Liver (tissue), 9 donors: Measurements from ENCODE around the gene FOXK1. TPM values are rescaled to one million over a fixed set of nuclear protein-coding genes. Genes with fewer than 3 reads are reported as not detected.

Source experiments
- DNase-seq: peaks from one replicate; pipeline ENCODE4 v3.0.0-alpha.2; 2017; ENCODE audit warnings: low spot score
- H3K27ac ChIP-seq, 2 donors: one replicate each; pipeline ENCODE4 v1.7.0; 2013; ENCODE audit warnings: inconsistent platforms in 2 of 2, low read length in 2 of 2, control low read depth in 1 of 2, low read depth in 1 of 2, mild to moderate bottlenecking in 1 of 2
- H3K27me3 ChIP-seq, 4 donors: one replicate each; pipeline versions ENCODE4 v1.6.1 to v1.7.0; 2013; ENCODE audit warnings: low read length in 3 of 4, inconsistent platforms in 1 of 4, mild to moderate bottlenecking in 1 of 4, moderate library complexity in 1 of 4; ENCODE audit not compliant: control insufficient read depth in 4 of 4, insufficient read depth in 4 of 4
- H3K36me3 ChIP-seq, 4 donors: one replicate each; pipeline versions ENCODE4 v1.6.1 to v1.7.0; 2013; ENCODE audit warnings: low read length in 3 of 4, mild to moderate bottlenecking in 3 of 4, low read depth in 1 of 4, moderate library complexity in 1 of 4; ENCODE audit not compliant: control insufficient read depth in 4 of 4, insufficient read depth in 3 of 4
- H3K4me1 ChIP-seq, 4 donors: one replicate each; pipeline versions ENCODE4 v1.6.1 to v1.7.0; 2013; ENCODE audit warnings: low read length in 3 of 4, mild to moderate bottlenecking in 3 of 4, moderate library complexity in 1 of 4; ENCODE audit not compliant: control insufficient read depth in 4 of 4, insufficient read depth in 4 of 4
- H3K4me3 ChIP-seq, 3 donors: one replicate each; pipeline versions ENCODE4 v1.6.1 to v1.7.0; 2013; ENCODE audit warnings: low read length in 3 of 3, control low read depth in 1 of 3, low read depth in 1 of 3, mild to moderate bottlenecking in 1 of 3
- H3K9ac ChIP-seq, 2 donors: one replicate each; pipeline ENCODE4 v1.7.0; 2013; ENCODE audit warnings: low read length in 2 of 2, mild to moderate bottlenecking in 2 of 2, moderate library complexity in 2 of 2, control low read depth in 1 of 2, low read depth in 1 of 2
- H3K9me3 ChIP-seq, 4 donors: one replicate each; pipeline versions ENCODE4 v1.6.1 to v1.7.0; 2013; ENCODE audit warnings: low read length in 3 of 4; ENCODE audit not compliant: control insufficient read depth in 4 of 4
- EGR1 ChIP-seq, 2 donors: IDR thresholded peaks; 2 replicates each; pipeline ENCODE4 v1.6.1; 2016 to 2018; ENCODE audit warnings: antibody characterized with exemption in 2 of 2, low read depth in 2 of 2
- FOXA1 ChIP-seq: IDR thresholded peaks from 2 replicates; pipeline ENCODE4 v1.6.1; 2016; ENCODE audit warnings: antibody characterized with exemption
- FOXA2 ChIP-seq: IDR thresholded peaks from 2 replicates; pipeline ENCODE4 v1.6.1; 2016; ENCODE audit warnings: antibody characterized with exemption
- GABPA ChIP-seq, 2 donors: IDR thresholded peaks in 1 of 2; conservative IDR thresholded peaks in 1 of 2; 2 replicates each; pipeline ENCODE4 v1.6.1; 2016; ENCODE audit warnings: antibody characterized with exemption in 2 of 2, mild to moderate bottlenecking in 1 of 2, moderate library complexity in 1 of 2
- HNF4A ChIP-seq, 2 donors: conservative IDR thresholded peaks; 2 replicates each; pipeline ENCODE4 v1.6.1; 2016; ENCODE audit warnings: antibody characterized with exemption in 2 of 2, mild to moderate bottlenecking in 2 of 2
- HNF4G ChIP-seq: IDR thresholded peaks from 2 replicates; pipeline ENCODE4 v1.6.1; 2016; ENCODE audit warnings: antibody characterized with exemption
- JUND ChIP-seq, 2 donors: IDR thresholded peaks; 2 replicates each; pipeline ENCODE4 v1.6.1; 2016; ENCODE audit warnings: antibody characterized with exemption in 2 of 2
- NR2F2 ChIP-seq: IDR thresholded peaks from 2 replicates; pipeline ENCODE4 v1.6.1; 2016; ENCODE audit warnings: antibody characterized with exemption
- RAD21 ChIP-seq, 2 donors: IDR thresholded peaks; 2 replicates each; pipeline ENCODE4 v1.6.1; 2016; ENCODE audit warnings: antibody characterized with exemption in 2 of 2, mild to moderate bottlenecking in 2 of 2
- RXRA ChIP-seq, 2 donors: IDR thresholded peaks; 2 replicates each; pipeline ENCODE4 v1.6.1; 2017 to 2018; ENCODE audit warnings: antibody characterized with exemption in 2 of 2, mild to moderate bottlenecking in 1 of 2
- SP1 ChIP-seq: IDR thresholded peaks from 2 replicates; pipeline ENCODE4 v1.6.1; 2018; ENCODE audit warnings: antibody characterized with exemption, mild to moderate bottlenecking
- TAF1 ChIP-seq: conservative IDR thresholded peaks from 2 replicates; pipeline ENCODE4 v1.6.1; 2016; ENCODE audit warnings: antibody characterized with exemption, mild to moderate bottlenecking
- YY1 ChIP-seq: IDR thresholded peaks from 2 replicates; pipeline ENCODE4 v1.6.1; 2016; ENCODE audit warnings: antibody characterized with exemption, mild to moderate bottlenecking
- WGBS: extraction: QIAGEN DNeasy Blood & Tissue Kit; methylation state at CpG from one replicate; pipeline ENCODE4 v1.1.7; 2013; 5-methylcytosine and 5-hydroxymethylcytosine counted together
- polyA plus RNA-seq, 2 donors: library from polyadenylated mRNA; stranded (reverse) in 1 of 2; unstranded in 1 of 2; fragments of 200-250 nt in 1 of 2; fragments of >200 nt in 1 of 2; fragmentation: Nextera tagmentation in 1 of 2; extraction: Ambion mirVana in 1 of 2; gene quantifications; one replicate each; pipeline versions ENCODE4 v1.2.1 to v1.2.3, GENCODE V29; 2013 to 2015
- total RNA-seq, 2 donors: library from RNA; depleted of rRNA; stranded (reverse); fragments of >200 nt; gene quantifications; one replicate each; pipeline ENCODE4 v1.2.3, GENCODE V29; 2014
- TF ChIP-seq, protein P1 (sequence below): fragments of 150-350 bp; IDR thresholded peaks from 2 replicates; pipeline ENCODE4 v1.5.1; 2017; ENCODE audit warnings: improper control_type of control experiment, low read depth, low read length; ENCODE audit not compliant: missing input control
- TF ChIP-seq, protein P2 (sequence below): IDR thresholded peaks from 2 replicates; pipeline ENCODE4 v1.6.1; 2016; ENCODE audit warnings: antibody characterized with exemption
- TF ChIP-seq, protein P3 (sequence below): IDR thresholded peaks from 2 replicates; pipeline ENCODE4 v1.6.1; 2016; ENCODE audit warnings: antibody characterized with exemption
- TF ChIP-seq, protein P4 (sequence below): IDR thresholded peaks from 2 replicates; pipeline ENCODE4 v1.6.1; 2016; ENCODE audit warnings: antibody characterized with exemption, mild to moderate bottlenecking
- TF ChIP-seq, protein P5 (sequence below): IDR thresholded peaks from 2 replicates; pipeline ENCODE4 v1.6.1; 2016; ENCODE audit warnings: antibody characterized with exemption
- donor health status: healthy.
- donor health status: healthy.
- donor health status: healthy.
- donor health status: healthy.
- donor health status: healthy.

FOXK1 gene
- total and polyA plus RNA-seq, 4 donors = 1.2 to 8.5 (median 4.4) TPM

DNA sequence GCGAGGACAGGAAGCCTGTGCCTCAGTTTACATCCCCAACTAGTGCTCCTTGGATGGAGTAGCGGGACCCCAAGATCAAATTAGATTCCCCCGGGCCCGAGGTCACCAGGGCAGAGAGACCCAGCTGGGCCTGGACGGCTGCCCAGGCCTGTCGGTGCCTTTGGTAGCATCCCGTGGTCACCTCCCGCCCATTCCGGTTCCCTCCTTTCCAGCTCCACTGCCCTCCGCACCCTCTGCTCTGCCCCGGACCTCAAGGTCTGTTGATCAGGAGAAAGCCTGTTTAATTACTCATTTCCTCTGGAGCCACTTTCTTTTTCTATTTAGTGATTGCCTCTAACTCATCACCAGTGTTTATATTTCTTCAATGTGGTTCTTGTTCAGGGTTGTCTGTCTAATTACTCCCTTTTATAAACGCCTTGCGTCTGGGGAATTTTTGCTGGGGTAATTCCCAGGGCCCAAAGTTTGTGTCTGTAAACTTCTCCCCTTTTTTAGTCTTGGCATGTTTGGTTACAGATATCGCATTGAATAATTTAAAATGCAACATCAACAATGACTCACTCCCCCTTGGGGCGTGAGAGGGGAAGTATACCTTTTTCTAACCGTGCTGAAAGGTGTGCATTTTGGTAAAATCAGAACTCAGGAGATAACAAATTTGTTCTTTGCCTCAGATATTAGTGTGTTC, 1.9 kb downstream of the FOXK1 start:
- Histone ChIP-seq H3K9ac (peak overlapping the region; percentile 67 to 75), H3K4me3 (peak overlapping the region; percentile 72 to 96 (median 87)), H3K4me1 (peaks cover 4 to 19% (median 14%) of the 10 kb centered on the region in 4 donors), H3K36me3 (no peaks in the 10 kb centered on the region), H3K9me3 (no peaks in the 10 kb centered on the region), H3K27me3 (no peaks in the 10 kb centered on the region), H3K27ac (peak overlapping the region; percentile 93 to 97)
- peak; percentile 40 for DNase-seq
- TF ChIP-seq, protein P1, sequence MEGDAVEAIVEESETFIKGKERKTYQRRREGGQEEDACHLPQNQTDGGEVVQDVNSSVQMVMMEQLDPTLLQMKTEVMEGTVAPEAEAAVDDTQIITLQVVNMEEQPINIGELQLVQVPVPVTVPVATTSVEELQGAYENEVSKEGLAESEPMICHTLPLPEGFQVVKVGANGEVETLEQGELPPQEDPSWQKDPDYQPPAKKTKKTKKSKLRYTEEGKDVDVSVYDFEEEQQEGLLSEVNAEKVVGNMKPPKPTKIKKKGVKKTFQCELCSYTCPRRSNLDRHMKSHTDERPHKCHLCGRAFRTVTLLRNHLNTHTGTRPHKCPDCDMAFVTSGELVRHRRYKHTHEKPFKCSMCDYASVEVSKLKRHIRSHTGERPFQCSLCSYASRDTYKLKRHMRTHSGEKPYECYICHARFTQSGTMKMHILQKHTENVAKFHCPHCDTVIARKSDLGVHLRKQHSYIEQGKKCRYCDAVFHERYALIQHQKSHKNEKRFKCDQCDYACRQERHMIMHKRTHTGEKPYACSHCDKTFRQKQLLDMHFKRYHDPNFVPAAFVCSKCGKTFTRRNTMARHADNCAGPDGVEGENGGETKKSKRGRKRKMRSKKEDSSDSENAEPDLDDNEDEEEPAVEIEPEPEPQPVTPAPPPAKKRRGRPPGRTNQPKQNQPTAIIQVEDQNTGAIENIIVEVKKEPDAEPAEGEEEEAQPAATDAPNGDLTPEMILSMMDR = peak; percentile 15
- TF ChIP-seq JUND (IDR thresholded peaks at IDR 0.05) (peak; percentile 24 to 31), SP1 (peak; percentile 32), YY1 (no peak), HNF4A (conservative IDR thresholded peaks at IDR 0.05) (peak; percentile 32 to 41), NR2F2 (peak; percentile 37), RAD21 (IDR thresholded peaks at IDR 0.05) (peak in 1 of 2 donors; percentile 36), RXRA (IDR thresholded peaks at IDR 0.05) (peak in 1 of 2 donors; percentile 29)
- TF ChIP-seq, protein P2, sequence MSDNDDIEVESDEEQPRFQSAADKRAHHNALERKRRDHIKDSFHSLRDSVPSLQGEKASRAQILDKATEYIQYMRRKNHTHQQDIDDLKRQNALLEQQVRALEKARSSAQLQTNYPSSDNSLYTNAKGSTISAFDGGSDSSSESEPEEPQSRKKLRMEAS = no peak
- TF ChIP-seq, protein P3, sequence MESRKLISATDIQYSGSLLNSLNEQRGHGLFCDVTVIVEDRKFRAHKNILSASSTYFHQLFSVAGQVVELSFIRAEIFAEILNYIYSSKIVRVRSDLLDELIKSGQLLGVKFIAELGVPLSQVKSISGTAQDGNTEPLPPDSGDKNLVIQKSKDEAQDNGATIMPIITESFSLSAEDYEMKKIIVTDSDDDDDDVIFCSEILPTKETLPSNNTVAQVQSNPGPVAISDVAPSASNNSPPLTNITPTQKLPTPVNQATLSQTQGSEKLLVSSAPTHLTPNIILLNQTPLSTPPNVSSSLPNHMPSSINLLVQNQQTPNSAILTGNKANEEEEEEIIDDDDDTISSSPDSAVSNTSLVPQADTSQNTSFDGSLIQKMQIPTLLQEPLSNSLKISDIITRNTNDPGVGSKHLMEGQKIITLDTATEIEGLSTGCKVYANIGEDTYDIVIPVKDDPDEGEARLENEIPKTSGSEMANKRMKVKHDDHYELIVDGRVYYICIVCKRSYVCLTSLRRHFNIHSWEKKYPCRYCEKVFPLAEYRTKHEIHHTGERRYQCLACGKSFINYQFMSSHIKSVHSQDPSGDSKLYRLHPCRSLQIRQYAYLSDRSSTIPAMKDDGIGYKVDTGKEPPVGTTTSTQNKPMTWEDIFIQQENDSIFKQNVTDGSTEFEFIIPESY = no peak
- WGBS = 7% methylated on average over 16 of the region's 16 CpGs

DNA sequence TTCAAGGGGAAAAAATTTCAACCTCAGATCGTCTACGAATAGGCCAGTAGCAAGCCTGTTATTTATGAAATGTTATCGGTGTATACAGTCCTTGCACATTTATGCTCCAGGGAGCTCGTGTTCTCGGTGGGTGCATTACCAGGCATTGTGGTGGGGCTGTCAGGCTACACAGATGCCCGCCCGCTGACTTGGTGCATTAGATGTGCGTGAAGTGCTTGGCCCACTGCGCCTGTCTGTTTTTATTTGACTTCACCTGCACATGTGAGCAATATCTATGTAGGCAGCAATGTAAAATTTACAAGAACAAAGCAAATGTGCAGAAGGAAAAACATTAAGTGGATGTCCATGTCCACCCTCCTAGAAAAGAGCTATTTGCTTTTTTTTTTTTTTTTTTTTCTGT, 2.8 kb downstream of the FOXK1 start:
- H3K9me3 ChIP-seq = no peaks in the 10 kb centered on the region
- H3K27me3 ChIP-seq = no peaks in the 10 kb centered on the region
- H3K4me1 ChIP-seq = peaks cover 4 to 19% (median 14%) of the 10 kb centered on the region in 4 donors
- no peak for DNase-seq
- no peak overlapping the region for H3K4me3 ChIP-seq
- H3K36me3 ChIP-seq = no peaks in the 10 kb centered on the region
- WGBS = 84% methylated on average over 9 of the region's 9 CpGs
- peak overlapping the region; percentile 93 to 97 for H3K27ac ChIP-seq
- no peak overlapping the region for H3K9ac ChIP-seq
- no peak for TF ChIP-seq JUND (IDR thresholded peaks at IDR 0.05)
- TF ChIP-seq, protein P2 = no peak
- no peak for TF ChIP-seq HNF4G
- no peak for TF ChIP-seq HNF4A (conservative IDR thresholded peaks at IDR 0.05)
- TF ChIP-seq TAF1 = no peak
- TF ChIP-seq GABPA (IDR thresholded peaks at IDR 0.05 in 1 of 2, conservative IDR thresholded peaks at IDR 0.05 in 1 of 2) = no peak
- TF ChIP-seq, protein P1 = no peak
- no peak for TF ChIP-seq SP1
- TF ChIP-seq, protein P4, sequence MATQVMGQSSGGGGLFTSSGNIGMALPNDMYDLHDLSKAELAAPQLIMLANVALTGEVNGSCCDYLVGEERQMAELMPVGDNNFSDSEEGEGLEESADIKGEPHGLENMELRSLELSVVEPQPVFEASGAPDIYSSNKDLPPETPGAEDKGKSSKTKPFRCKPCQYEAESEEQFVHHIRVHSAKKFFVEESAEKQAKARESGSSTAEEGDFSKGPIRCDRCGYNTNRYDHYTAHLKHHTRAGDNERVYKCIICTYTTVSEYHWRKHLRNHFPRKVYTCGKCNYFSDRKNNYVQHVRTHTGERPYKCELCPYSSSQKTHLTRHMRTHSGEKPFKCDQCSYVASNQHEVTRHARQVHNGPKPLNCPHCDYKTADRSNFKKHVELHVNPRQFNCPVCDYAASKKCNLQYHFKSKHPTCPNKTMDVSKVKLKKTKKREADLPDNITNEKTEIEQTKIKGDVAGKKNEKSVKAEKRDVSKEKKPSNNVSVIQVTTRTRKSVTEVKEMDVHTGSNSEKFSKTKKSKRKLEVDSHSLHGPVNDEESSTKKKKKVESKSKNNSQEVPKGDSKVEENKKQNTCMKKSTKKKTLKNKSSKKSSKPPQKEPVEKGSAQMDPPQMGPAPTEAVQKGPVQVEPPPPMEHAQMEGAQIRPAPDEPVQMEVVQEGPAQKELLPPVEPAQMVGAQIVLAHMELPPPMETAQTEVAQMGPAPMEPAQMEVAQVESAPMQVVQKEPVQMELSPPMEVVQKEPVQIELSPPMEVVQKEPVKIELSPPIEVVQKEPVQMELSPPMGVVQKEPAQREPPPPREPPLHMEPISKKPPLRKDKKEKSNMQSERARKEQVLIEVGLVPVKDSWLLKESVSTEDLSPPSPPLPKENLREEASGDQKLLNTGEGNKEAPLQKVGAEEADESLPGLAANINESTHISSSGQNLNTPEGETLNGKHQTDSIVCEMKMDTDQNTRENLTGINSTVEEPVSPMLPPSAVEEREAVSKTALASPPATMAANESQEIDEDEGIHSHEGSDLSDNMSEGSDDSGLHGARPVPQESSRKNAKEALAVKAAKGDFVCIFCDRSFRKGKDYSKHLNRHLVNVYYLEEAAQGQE = no peak
- TF ChIP-seq, protein P5, sequence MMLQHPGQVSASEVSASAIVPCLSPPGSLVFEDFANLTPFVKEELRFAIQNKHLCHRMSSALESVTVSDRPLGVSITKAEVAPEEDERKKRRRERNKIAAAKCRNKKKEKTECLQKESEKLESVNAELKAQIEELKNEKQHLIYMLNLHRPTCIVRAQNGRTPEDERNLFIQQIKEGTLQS = no peak
- TF ChIP-seq RAD21 (IDR thresholded peaks at IDR 0.05) = no peak
- TF ChIP-seq RXRA (IDR thresholded peaks at IDR 0.05) = no peak
- no peak for TF ChIP-seq YY1
- no peak for TF ChIP-seq NR2F2
- TF ChIP-seq FOXA1 = no peak
- no peak for TF ChIP-seq EGR1 (IDR thresholded peaks at IDR 0.05; ENCODE audit: low read depth in 2 of 2)
- TF ChIP-seq, protein P3 = no peak
- no peak for TF ChIP-seq FOXA2
